MM.1S (cell line): Measurements from ENCODE around the gene SETD1A.

Source experiments
- DNase-seq: peaks from one replicate; pipeline ENCODE4 v3.0.0-alpha.2; 2015
- H2AFZ ChIP-seq: fragments of 300-600 bp; sonication (generic); 2 replicates; pipeline ENCODE4 v1.6.0; 2016; ENCODE audit warnings: antibody characterized with exemption, low read length
- H3F3A ChIP-seq: fragments of 300-600 bp; sonication (generic); 2 replicates; pipeline ENCODE4 v1.6.1; 2016; ENCODE audit warnings: mild to moderate bottlenecking, antibody characterized with exemption, low read length, moderate library complexity, mixed read lengths; ENCODE audit not compliant: insufficient read depth
- H3K27ac ChIP-seq: fragments of 300-600 bp; sonication (generic); 2 replicates; pipeline ENCODE4 v1.5.1; 2016; ENCODE audit warnings: mild to moderate bottlenecking, low read length
- H3K27me3 ChIP-seq: fragments of 300-600 bp; sonication (generic); replicated peaks from 2 replicates; pipeline ENCODE4 v1.6.0; 2016; ENCODE audit warnings: low read length; ENCODE audit not compliant: insufficient read depth
- H3K36me3 ChIP-seq: fragments of 300-600 bp; sonication (generic); replicated peaks from 2 replicates; pipeline ENCODE4 v1.6.1; 2016; ENCODE audit warnings: mild to moderate bottlenecking, low read length, mixed read lengths; ENCODE audit not compliant: insufficient read depth
- H3K4me1 ChIP-seq: fragments of 300-600 bp; sonication (generic); 2 replicates; pipeline ENCODE4 v1.6.1; 2016; ENCODE audit warnings: low read length, mixed read lengths
- H3K4me2 ChIP-seq: fragments of 300-600 bp; sonication (generic); 2 replicates; pipeline ENCODE4 v1.6.0; 2016; ENCODE audit warnings: low read depth, low read length
- H3K4me3 ChIP-seq: fragments of 300-600 bp; sonication (generic); 2 replicates; pipeline ENCODE4 v1.5.1; 2016; ENCODE audit warnings: low read length, mixed read lengths
- H3K79me2 ChIP-seq: fragments of 300-600 bp; sonication (generic); 2 replicates; pipeline ENCODE4 v1.6.1; 2016; ENCODE audit warnings: mixed run types, low read length, mixed read lengths
- H3K9ac ChIP-seq: fragments of 300-600 bp; sonication (generic); 2 replicates; pipeline ENCODE4 v1.6.1; 2016; ENCODE audit warnings: low read length, mixed read lengths
- H3K9me2 ChIP-seq: fragments of 300-600 bp; sonication (generic); replicated peaks from 2 replicates; pipeline ENCODE4 v1.6.1; 2016; ENCODE audit warnings: mild to moderate bottlenecking, low read length, mixed read lengths; ENCODE audit not compliant: insufficient read depth
- H3K9me3 ChIP-seq: fragments of 300-600 bp; sonication (generic); replicated peaks from 2 replicates; pipeline ENCODE4 v1.6.1; 2016; ENCODE audit warnings: mild to moderate bottlenecking, low read length, mixed read lengths; ENCODE audit not compliant: insufficient read depth
- H4K20me1 ChIP-seq: fragments of 300-600 bp; sonication (generic); 2 replicates; pipeline ENCODE4 v1.6.1; 2016; ENCODE audit warnings: mild to moderate bottlenecking, low read length, moderate library complexity, mixed read lengths; ENCODE audit not compliant: insufficient read depth
- EZH2 ChIP-seq: fragments of 300-600 bp; sonication (generic); optimal IDR thresholded peaks from 2 replicates; pipeline ENCODE3; 2017; ENCODE audit warnings: low read depth, mild to moderate bottlenecking, antibody characterized with exemption, low read length, mixed read lengths
- EZH2phosphoT487 ChIP-seq: fragments of 300-600 bp; sonication (generic); IDR thresholded peaks from 2 replicates; pipeline ENCODE4 v1.6.1; 2018; ENCODE audit warnings: antibody characterized with exemption, low read length
- TF ChIP-seq, protein P1 (sequence below): fragments of 300-600 bp; sonication (generic); IDR thresholded peaks from 2 replicates; pipeline ENCODE4 v1.5.1; 2016; ENCODE audit warnings: antibody characterized with exemption, low read length, mixed read lengths

SETD1A gene

DNA sequence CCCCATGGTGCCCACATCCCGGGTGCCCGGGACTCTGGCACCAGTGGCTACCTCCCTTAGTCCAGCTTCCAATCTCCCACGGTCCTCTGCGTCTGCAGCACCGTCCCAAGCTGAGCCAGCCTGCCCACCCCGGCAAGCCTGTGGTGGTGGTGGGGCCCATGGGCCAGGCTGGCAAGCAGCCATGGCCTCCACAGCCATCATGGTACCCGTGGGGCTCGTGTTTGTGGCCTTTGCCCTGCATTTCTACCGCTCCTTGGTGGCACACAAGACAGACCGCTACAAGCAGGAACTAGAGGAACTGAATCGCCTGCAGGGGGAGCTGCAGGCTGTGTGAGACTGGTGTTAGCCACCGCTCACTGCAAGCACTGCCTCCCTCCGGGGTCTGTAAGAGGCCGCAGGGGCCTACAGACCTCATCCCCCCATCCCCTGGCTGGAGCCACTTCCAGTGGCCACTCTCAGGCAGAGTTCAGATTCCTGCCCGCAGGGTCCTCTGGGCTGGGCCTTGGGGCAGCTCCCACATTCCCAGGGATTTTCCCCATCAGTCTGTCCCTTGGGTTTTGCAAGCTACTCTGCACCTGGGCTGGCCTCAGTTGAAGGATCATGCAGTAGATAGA lies 3.9 kb upstream of the SETD1A start:
- TF ChIP-seq EZH2 = no peak
- TF ChIP-seq EZH2phosphoT487 = no peak
- TF ChIP-seq, protein P1, sequence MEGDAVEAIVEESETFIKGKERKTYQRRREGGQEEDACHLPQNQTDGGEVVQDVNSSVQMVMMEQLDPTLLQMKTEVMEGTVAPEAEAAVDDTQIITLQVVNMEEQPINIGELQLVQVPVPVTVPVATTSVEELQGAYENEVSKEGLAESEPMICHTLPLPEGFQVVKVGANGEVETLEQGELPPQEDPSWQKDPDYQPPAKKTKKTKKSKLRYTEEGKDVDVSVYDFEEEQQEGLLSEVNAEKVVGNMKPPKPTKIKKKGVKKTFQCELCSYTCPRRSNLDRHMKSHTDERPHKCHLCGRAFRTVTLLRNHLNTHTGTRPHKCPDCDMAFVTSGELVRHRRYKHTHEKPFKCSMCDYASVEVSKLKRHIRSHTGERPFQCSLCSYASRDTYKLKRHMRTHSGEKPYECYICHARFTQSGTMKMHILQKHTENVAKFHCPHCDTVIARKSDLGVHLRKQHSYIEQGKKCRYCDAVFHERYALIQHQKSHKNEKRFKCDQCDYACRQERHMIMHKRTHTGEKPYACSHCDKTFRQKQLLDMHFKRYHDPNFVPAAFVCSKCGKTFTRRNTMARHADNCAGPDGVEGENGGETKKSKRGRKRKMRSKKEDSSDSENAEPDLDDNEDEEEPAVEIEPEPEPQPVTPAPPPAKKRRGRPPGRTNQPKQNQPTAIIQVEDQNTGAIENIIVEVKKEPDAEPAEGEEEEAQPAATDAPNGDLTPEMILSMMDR = peak; percentile 60
- H3K9me2 ChIP-seq = no peaks in the 10 kb centered on the region
- no peaks in the 10 kb centered on the region for H3K9me3 ChIP-seq
- no peak overlapping the region for H3K9ac ChIP-seq
- peaks cover 18% of the 10 kb centered on the region for H3K4me1 ChIP-seq
- H4K20me1 ChIP-seq = no peaks in the 10 kb centered on the region
- no peak overlapping the region for H3K27ac ChIP-seq
- H3K36me3 ChIP-seq = no peaks in the 10 kb centered on the region
- H3K79me2 ChIP-seq = peaks cover 18% of the 10 kb centered on the region
- H3K4me3 ChIP-seq = no peak overlapping the region
- DNase-seq = peak; percentile 65
- no peak overlapping the region for H3K4me2 ChIP-seq
- no peaks in the 10 kb centered on the region for H3K27me3 ChIP-seq
- H2AFZ ChIP-seq = no peak overlapping the region
- H3F3A ChIP-seq = peaks cover 29% of the 10 kb centered on the region

DNA sequence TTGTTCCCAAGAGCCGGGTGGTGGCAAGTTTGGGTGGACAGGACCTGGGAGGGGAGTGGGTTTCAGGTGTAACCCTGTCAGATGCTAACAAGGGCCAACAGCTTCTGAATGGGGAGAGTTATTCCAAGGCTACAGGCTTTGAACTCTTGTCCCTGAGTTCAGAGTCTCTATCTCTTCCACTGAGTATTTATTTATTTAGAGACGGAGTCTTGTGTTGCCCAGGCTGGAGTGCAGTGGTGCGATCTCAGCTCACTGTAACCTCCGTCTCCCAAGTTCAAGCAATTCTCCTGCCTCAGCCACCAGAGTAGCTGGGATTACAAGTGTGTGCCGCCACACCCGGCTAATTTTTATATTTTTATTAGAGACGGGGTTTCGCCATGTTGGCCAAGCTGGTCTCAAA lies 2.6 kb upstream of the SETD1A start:
- H3K9me3 ChIP-seq = no peaks in the 10 kb centered on the region
- H4K20me1 ChIP-seq = no peaks in the 10 kb centered on the region; the same call in 1 of the 2 replicates
- H3K27ac ChIP-seq = no peak overlapping the region
- peaks cover 22% of the 10 kb centered on the region for H3K79me2 ChIP-seq
- H3K9me2 ChIP-seq = no peaks in the 10 kb centered on the region
- peaks cover 24% of the 10 kb centered on the region for H3K4me1 ChIP-seq
- 0 out of 2 replicates have a peak, but pooled peaks cover 5% of the 10 kb centered on the region for H3K36me3 ChIP-seq
- peaks cover 23% of the 10 kb centered on the region for H3F3A ChIP-seq
- no peak overlapping the region for H3K4me2 ChIP-seq
- no peaks in the 10 kb centered on the region for H3K27me3 ChIP-seq
- no peak overlapping the region for H3K9ac ChIP-seq
- no peak for TF ChIP-seq EZH2phosphoT487
- TF ChIP-seq, protein P1 = no peak
- no peak for TF ChIP-seq EZH2
- no peak for DNase-seq
- H2AFZ ChIP-seq = no peak overlapping the region
- H3K4me3 ChIP-seq = no peak overlapping the region

DNA sequence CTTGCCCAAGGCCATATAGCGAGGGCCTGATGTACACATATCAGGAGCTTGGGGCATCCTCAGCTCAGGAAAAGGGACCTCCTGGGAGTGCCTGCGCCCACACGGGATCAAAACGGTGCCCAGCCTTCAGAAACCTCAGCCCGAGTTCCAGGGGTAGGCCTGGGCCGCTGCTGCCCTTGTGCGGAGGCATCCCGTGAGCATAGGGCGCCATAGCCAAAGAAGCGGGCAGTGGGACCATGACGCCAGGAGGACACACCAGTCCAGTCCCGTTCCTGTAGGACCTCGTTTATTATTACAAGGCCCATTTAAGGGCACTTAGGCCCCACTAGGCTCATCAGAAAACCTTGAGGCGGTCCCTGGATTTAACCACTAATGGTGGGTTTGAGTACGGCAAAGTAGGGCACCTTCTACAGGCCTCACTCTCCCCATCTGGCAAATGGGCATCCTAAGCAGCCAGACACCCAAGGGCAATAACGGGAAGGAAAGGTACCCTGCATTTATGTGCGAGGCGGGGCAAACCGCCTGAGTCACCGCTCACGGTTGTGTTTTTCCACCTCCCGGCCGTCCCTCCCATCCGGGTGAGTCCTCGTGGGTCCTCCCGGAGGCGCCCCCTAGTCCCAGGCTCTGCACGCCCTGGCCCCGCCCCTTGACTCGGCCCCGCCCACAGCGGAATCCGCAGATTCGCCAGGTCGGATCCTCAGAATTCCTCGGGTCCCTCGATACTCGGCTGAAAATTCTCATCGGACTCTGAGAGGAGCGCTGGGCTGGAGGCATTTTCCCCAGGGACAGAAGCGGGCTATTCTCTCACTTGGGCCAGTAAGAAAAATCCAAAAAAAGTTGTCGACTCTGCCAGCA lies 726 bp upstream of the SETD1A start:
- TF ChIP-seq EZH2 = no peak
- TF ChIP-seq, protein P1 = peak; percentile 34
- H3K4me1 ChIP-seq = peaks cover 16% of the 10 kb centered on the region
- DNase-seq = peak; percentile 71
- peaks cover 30% of the 10 kb centered on the region for H3K79me2 ChIP-seq
- peak overlapping the region; percentile 91 for H3K4me2 ChIP-seq
- peak overlapping the region; percentile 100 for H2AFZ ChIP-seq
- no peaks in the 10 kb centered on the region; the same call in 1 of the 2 replicates for H4K20me1 ChIP-seq
- no peaks in the 10 kb centered on the region for H3K9me3 ChIP-seq
- H3K9me2 ChIP-seq = no peaks in the 10 kb centered on the region
- H3K27me3 ChIP-seq = no peaks in the 10 kb centered on the region
- H3K4me3 ChIP-seq = peak overlapping the region; percentile 88
- peak overlapping the region; percentile 100 for H3K9ac ChIP-seq
- peaks cover 14% of the 10 kb centered on the region for H3K36me3 ChIP-seq
- peak overlapping the region; percentile 96 for H3K27ac ChIP-seq
- H3F3A ChIP-seq = peaks cover 18% of the 10 kb centered on the region
